Panc1 (cell line): ENCODE results near the gene CAMKMT.

Source experiments
- POLR2AphosphoS5 ChIP-seq: IDR thresholded peaks from 2 replicates; pipeline ENCODE4 v1.6.1; 2012; ENCODE audit warnings: mild to moderate bottlenecking, low read depth, low read length, moderate library complexity
- SIN3A ChIP-seq: IDR thresholded peaks from 2 replicates; pipeline ENCODE4 v1.6.1; 2012; ENCODE audit warnings: low read depth, mild to moderate bottlenecking, low read length, moderate library complexity, borderline replicate concordance; ENCODE audit not compliant: insufficient read depth
- TCF7L2 ChIP-seq: IDR thresholded peaks from 2 replicates; pipeline ENCODE4 v1.6.1; 2011; ENCODE audit warnings: mild to moderate bottlenecking, low read depth, low read length, inconsistent platforms
- TF ChIP-seq, protein P1 (sequence below): fragments of 450-650 bp; IDR thresholded peaks from 2 replicates; pipeline ENCODE4 v1.5.1; 2017; ENCODE audit warnings: mild to moderate bottlenecking
- TF ChIP-seq, protein P2 (sequence below), 2 experiments: IDR thresholded peaks; 2 replicates each; pipeline ENCODE4 v1.6.1; 2011 to 2012; ENCODE audit warnings: low read depth in 2 of 2, control low read depth in 1 of 2, low read length in 1 of 2, mild to moderate bottlenecking in 1 of 2, moderate library complexity in 1 of 2; ENCODE audit not compliant: insufficient read depth in 1 of 2

- TF ChIP-seq, protein P1, sequence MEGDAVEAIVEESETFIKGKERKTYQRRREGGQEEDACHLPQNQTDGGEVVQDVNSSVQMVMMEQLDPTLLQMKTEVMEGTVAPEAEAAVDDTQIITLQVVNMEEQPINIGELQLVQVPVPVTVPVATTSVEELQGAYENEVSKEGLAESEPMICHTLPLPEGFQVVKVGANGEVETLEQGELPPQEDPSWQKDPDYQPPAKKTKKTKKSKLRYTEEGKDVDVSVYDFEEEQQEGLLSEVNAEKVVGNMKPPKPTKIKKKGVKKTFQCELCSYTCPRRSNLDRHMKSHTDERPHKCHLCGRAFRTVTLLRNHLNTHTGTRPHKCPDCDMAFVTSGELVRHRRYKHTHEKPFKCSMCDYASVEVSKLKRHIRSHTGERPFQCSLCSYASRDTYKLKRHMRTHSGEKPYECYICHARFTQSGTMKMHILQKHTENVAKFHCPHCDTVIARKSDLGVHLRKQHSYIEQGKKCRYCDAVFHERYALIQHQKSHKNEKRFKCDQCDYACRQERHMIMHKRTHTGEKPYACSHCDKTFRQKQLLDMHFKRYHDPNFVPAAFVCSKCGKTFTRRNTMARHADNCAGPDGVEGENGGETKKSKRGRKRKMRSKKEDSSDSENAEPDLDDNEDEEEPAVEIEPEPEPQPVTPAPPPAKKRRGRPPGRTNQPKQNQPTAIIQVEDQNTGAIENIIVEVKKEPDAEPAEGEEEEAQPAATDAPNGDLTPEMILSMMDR: no peak
- no peak for TF ChIP-seq TCF7L2
- TF ChIP-seq, protein P2, sequence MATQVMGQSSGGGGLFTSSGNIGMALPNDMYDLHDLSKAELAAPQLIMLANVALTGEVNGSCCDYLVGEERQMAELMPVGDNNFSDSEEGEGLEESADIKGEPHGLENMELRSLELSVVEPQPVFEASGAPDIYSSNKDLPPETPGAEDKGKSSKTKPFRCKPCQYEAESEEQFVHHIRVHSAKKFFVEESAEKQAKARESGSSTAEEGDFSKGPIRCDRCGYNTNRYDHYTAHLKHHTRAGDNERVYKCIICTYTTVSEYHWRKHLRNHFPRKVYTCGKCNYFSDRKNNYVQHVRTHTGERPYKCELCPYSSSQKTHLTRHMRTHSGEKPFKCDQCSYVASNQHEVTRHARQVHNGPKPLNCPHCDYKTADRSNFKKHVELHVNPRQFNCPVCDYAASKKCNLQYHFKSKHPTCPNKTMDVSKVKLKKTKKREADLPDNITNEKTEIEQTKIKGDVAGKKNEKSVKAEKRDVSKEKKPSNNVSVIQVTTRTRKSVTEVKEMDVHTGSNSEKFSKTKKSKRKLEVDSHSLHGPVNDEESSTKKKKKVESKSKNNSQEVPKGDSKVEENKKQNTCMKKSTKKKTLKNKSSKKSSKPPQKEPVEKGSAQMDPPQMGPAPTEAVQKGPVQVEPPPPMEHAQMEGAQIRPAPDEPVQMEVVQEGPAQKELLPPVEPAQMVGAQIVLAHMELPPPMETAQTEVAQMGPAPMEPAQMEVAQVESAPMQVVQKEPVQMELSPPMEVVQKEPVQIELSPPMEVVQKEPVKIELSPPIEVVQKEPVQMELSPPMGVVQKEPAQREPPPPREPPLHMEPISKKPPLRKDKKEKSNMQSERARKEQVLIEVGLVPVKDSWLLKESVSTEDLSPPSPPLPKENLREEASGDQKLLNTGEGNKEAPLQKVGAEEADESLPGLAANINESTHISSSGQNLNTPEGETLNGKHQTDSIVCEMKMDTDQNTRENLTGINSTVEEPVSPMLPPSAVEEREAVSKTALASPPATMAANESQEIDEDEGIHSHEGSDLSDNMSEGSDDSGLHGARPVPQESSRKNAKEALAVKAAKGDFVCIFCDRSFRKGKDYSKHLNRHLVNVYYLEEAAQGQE (IDR thresholded peaks at IDR 0.05; ENCODE audit: insufficient read depth in 1 of 2, low read depth in 2 of 2, low read length in 1 of 2): no peak
- TF ChIP-seq POLR2AphosphoS5: no peak
- TF ChIP-seq SIN3A: no peak
These were observed 10.7 kb upstream of the CAMKMT start for GRCh38 chr2:44351088-44351487.
